Stimulated activated CD8-positive, alpha-beta memory T cell treated with anti-CD3 and anti-CD28 coated beads, Interleukin-2, amount 100 ng/mL, for 1 hour (primary cell): ENCODE data around the gene CPNE8.

Experiments
- DNase-seq, 2 donors: peaks; one replicate each; pipeline ENCODE4 v3.0.0-alpha.2; 2020; ENCODE audit warnings: low read depth in 2 of 2

Gene CPNE8

DNA sequence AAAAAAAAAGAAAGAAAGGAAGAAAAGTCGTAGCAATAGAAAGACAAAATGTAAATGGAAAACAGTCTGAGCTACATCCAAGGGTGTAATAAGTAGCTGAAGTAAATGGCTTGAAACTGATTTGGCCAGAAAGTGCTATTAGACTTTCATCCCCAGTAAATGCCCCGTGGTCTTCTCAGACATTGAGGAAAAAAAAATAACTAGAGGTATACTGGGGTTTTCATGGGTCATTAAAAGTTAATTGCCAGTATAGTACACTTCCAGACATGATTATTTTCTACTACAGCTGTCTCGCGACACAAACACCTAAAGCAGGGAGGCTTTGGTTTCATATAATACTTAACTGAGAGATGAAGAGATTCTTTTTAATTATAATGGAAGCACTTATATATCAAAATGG lies 271.9 kb downstream of the CPNE8 start:
- no peak for DNase-seq

DNA sequence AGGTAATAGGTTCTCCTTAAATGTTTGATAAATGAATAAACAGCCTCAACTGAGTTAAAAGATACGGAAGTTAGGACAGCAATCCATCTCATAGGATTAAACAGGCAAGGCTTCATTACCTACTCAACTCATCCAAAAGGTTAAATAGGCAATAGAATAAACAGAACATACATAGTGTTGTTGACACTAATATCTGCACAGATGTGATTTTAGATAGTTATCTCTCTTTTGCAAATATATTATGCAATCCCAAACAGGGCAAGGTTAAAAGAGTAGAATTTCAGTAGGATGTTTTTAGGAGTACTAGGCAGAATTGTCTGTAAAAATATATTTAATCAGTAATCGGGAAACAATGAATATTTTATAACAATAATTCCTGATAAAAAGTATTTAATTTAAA lies 276.3 kb downstream of the CPNE8 start:
- no peak for DNase-seq

GRCh38 chr12:38628288-38628687 lies 277.1 kb downstream of the CPNE8 start:
- no peak for DNase-seq

- DNase-seq, result no peak
These were observed 280.1 kb downstream of the CPNE8 start for GRCh38 chr12:38625306-38625705.

DNA sequence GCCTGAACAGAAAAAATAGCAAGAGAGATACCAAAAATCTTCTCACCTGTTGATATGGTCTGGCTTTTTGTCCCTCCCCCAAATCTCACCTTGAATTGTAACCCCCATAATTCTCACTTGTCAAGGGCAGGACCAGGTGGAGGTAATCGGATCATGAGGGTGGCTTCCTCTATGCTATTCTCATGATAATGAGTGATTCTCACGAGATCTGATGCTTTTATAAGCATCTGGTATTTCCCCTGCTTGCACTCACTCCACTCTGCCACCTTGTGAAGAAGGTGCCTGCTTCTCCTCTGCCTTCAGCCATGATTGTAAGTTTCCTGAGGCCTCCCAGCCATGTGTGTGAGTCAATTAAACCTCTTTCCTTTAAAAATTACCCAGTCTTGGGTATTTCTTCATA lies 291.2 kb downstream of the CPNE8 start:
- no peak for DNase-seq

- DNase-seq, result no peak
These were observed 294.5 kb downstream of the CPNE8 start for GRCh38 chr12:38610808-38611350.

- no peak for DNase-seq
These were observed 298.1 kb downstream of the CPNE8 start for GRCh38 chr12:38607295-38607694.
